Measurements from ENCODE around the gene MRAP2. TPM values are rescaled to one million over a fixed set of nuclear protein-coding genes. Genes with fewer than 3 reads are reported as not detected.

Gene MRAP2
- total RNA-seq, 4 donors from 2014 or later: 1.9 to 10.9 (median 2.1) TPM; not detected in 1

- intact Hi-C loops (cut with DNase I; ENCODE audit: low total_unique reads): no loop called here
- Histone ChIP-seq H3K36me3 (no peaks in the 10 kb centered on the region), H3K27me3 (no peaks in the 10 kb centered on the region)
Observed at GRCh38 chr6:84019141-84019841, 14.3 kb upstream of the MRAP2 start.

GRCh38 chr6:84019842-84020211 lies 13.7 kb upstream of the MRAP2 start:
- Histone ChIP-seq H3K27ac (no peak overlapping the region), H3K9me3 (no peaks in the 10 kb centered on the region), H3K4me3 (no peak overlapping the region), H3K27me3 (no peaks in the 10 kb centered on the region), H3K36me3 (no peaks in the 10 kb centered on the region), H3K4me1 (no peaks in the 10 kb centered on the region)
- DNase-seq: no peak
- intact Hi-C loops (cut with DNase I; ENCODE audit: low total_unique reads): no loop called here
- TF ChIP-seq POLR2A (IDR thresholded peaks at IDR 0.05): no peak
- no peak for TF ChIP-seq CTCF (IDR thresholded peaks at IDR 0.05)

More at GRCh38 chr6:84019141-84019841, 14.3 kb upstream of the MRAP2 start:
- DNase-seq: no peak
- no peaks in the 10 kb centered on the region for H3K9me3 ChIP-seq
- TF ChIP-seq POLR2A (IDR thresholded peaks at IDR 0.05) (no peak), CTCF (IDR thresholded peaks at IDR 0.05) (no peak)
- H3K27ac ChIP-seq: no peak overlapping the region
- no peak overlapping the region for H3K4me3 ChIP-seq
- H3K4me1 ChIP-seq: no peaks in the 10 kb centered on the region

- intact Hi-C loops (cut with DNase I; ENCODE audit: low total_unique reads): no loop called here
- no peak for DNase-seq
- TF ChIP-seq POLR2A (IDR thresholded peaks at IDR 0.05): no peak
- no peak for TF ChIP-seq CTCF (IDR thresholded peaks at IDR 0.05)
Observed at GRCh38 chr6:84021625-84022024, 11.9 kb upstream of the MRAP2 start.

GRCh38 chr6:84026721-84027164 lies 6.8 kb upstream of the MRAP2 start:
- no peak for TF ChIP-seq POLR2A (IDR thresholded peaks at IDR 0.05)
- no peaks in the 10 kb centered on the region for H3K36me3 ChIP-seq
- H3K4me1 ChIP-seq: no peaks in the 10 kb centered on the region
- no peaks in the 10 kb centered on the region for H3K27me3 ChIP-seq
- DNase-seq: no peak
- H3K4me3 ChIP-seq: no peak overlapping the region
- H3K9me3 ChIP-seq: no peaks in the 10 kb centered on the region
- no peak overlapping the region for H3K27ac ChIP-seq
- intact Hi-C loops (cut with DNase I; ENCODE audit: low total_unique reads): no loop called here

More at GRCh38 chr6:84021625-84022024, 11.9 kb upstream of the MRAP2 start:
- no peaks in the 10 kb centered on the region for H3K4me1 ChIP-seq
- no peak overlapping the region for H3K4me3 ChIP-seq
- H3K36me3 ChIP-seq: no peaks in the 10 kb centered on the region
- no peaks in the 10 kb centered on the region for H3K27me3 ChIP-seq
- H3K27ac ChIP-seq: no peak overlapping the region
- H3K9me3 ChIP-seq: no peaks in the 10 kb centered on the region

GRCh38 chr6:84027340-84028181 lies 6.0 kb upstream of the MRAP2 start:
- Histone ChIP-seq H3K27ac (no peak overlapping the region), H3K4me1 (no peaks in the 10 kb centered on the region), H3K36me3 (no peaks in the 10 kb centered on the region), H3K4me3 (no peak overlapping the region), H3K9me3 (no peaks in the 10 kb centered on the region), H3K27me3 (no peaks in the 10 kb centered on the region)
- no peak for DNase-seq
- intact Hi-C loops (cut with DNase I; ENCODE audit: low total_unique reads): no loop called here
- TF ChIP-seq CTCF (IDR thresholded peaks at IDR 0.05): no peak
- no peak for TF ChIP-seq POLR2A (IDR thresholded peaks at IDR 0.05)

All from uterus (tissue), 4 donors.